GM12892 (cell line): ENCODE results near the gene INPP5A.

Source experiments
- POLR2A ChIP-seq: IDR thresholded peaks from 2 replicates; pipeline ENCODE4 v1.6.1; 2011; ENCODE audit warnings: low read depth, low read length, control low read depth
- POLR2AphosphoS5 ChIP-seq: IDR thresholded peaks from 2 replicates; pipeline ENCODE4 v1.6.1; 2011; ENCODE audit warnings: low read depth, low read length, control low read depth
- TAF1 ChIP-seq: IDR thresholded peaks from 2 replicates; pipeline ENCODE4 v1.6.1; 2011; ENCODE audit warnings: low read depth, mild to moderate bottlenecking, control low read depth, low read length, borderline replicate concordance

DNA sequence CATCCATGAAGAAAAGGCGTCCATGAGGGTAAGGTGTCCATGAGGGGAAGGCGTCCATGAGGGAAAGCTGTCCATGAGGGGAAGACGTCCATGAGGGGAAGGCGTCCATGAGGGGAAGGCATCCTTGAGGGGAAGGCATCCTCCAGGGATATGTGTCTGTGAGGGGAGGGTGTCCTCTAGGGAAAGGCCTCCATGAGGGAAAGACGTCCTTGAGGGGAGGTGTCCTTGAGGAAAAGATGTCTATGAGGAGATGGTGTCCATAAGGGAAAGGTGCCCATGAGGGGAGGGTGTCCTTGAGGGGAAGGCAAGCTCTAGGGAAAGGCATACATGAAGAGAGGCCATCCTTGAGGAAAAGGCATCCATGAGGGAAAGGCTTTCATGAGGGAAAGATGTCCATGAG is 92.6 kb downstream of the INPP5A start:
- TF ChIP-seq POLR2AphosphoS5 (no peak), POLR2A (no peak), TAF1 (no peak)
